Limb (tissue), 2 donors: ENCODE measurements around the gene ANKRD13B.
A peak's percentile ranks its signal among the peaks of the same experiment; 100 is the strongest.

Experiments used
- DNase-seq, 2 donors: peaks; one replicate each; pipeline ENCODE4 v3.0.0-alpha.2; 2016; ENCODE audit errors: extremely low spot score in 2 of 2

ANKRD13B gene

GRCh38 chr17:29579866-29580771 lies 12.8 kb upstream of the ANKRD13B start:
- DNase-seq: peak in 1 of 2 donors; percentile 86

GRCh38 chr17:29581583-29582253 lies 11.2 kb upstream of the ANKRD13B start:
- no peak for DNase-seq

- DNase-seq: no peak
Measured at GRCh38 chr17:29582254-29582765, 10.6 kb upstream of the ANKRD13B start.

GRCh38 chr17:29582772-29583171 lies 10.2 kb upstream of the ANKRD13B start:
- peak in 1 of 2 donors; percentile 24 for DNase-seq

- DNase-seq: no peak
Measured at GRCh38 chr17:29583324-29584248, 9.3 kb upstream of the ANKRD13B start.

GRCh38 chr17:29584452-29585079 lies 8.4 kb upstream of the ANKRD13B start:
- no peak for DNase-seq

- DNase-seq: no peak
Measured at GRCh38 chr17:29585080-29585751, 7.7 kb upstream of the ANKRD13B start.

- DNase-seq: no peak
Measured at GRCh38 chr17:29586676-29587469, 6.1 kb upstream of the ANKRD13B start.

GRCh38 chr17:29587591-29587990 lies 5.3 kb upstream of the ANKRD13B start:
- DNase-seq: no peak

- DNase-seq: no peak
Measured at GRCh38 chr17:29588017-29588561, 4.8 kb upstream of the ANKRD13B start.

GRCh38 chr17:29588562-29589411 lies 4.1 kb upstream of the ANKRD13B start:
- no peak for DNase-seq

GRCh38 chr17:29589524-29590410 lies 3.2 kb upstream of the ANKRD13B start, which contains the start of gene GIT1:
TSS of gene GIT1 (minus strand) at chr17:29589648. CDS start at chr17:29589378, 270 bp downstream.
- DNase-seq: peak; percentile 86 to 91

- DNase-seq: peak in 1 of 2 donors; percentile 57
Measured at GRCh38 chr17:29590411-29591145, 2.4 kb upstream of the ANKRD13B start.

GRCh38 chr17:29591146-29591736 lies 1.7 kb upstream of the ANKRD13B start:
- DNase-seq: peak in 1 of 2 donors; percentile 76

- peak; percentile 92 to 97 for DNase-seq
Measured at GRCh38 chr17:29591737-29592608, 959 bp upstream of the ANKRD13B start.
